ENCODE results near the gene GPHA2.

Gene GPHA2

DNA sequence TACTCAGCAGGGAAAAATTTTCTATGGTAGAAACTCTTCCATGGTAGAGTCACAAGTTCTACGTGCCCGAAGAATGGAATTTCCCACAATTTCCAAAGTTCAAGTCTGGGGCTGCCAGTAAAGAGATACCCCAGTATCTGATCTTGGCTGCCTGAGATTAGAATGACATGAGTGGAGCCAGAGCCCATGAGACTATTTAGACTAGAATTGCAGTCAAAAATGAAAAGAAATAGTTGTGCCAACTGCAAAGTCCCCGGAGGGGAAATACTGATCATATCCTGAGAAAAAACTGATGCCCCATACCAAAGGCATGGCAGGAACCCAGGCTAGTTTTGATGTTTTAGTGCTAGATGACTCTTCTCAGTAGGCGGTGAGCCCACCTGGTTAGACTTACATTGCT, 25.0 kb upstream of the GPHA2 start:
- no peak for TF ChIP-seq TEAD4 (IDR thresholded peaks at IDR 0.05)
- no peak for TF ChIP-seq MAX (IDR thresholded peaks at IDR 0.05)
- TF ChIP-seq EGR1 (IDR thresholded peaks at IDR 0.05): no peak
- no peak for TF ChIP-seq TAF1 (IDR thresholded peaks at IDR 0.05; ENCODE audit: low read depth)
- no peak for TF ChIP-seq YY1 (IDR thresholded peaks at IDR 0.05; ENCODE audit: low read depth)
- no peak for TF ChIP-seq TCF12 (IDR thresholded peaks at IDR 0.05; ENCODE audit: low read depth)
- TF ChIP-seq, protein P1, sequence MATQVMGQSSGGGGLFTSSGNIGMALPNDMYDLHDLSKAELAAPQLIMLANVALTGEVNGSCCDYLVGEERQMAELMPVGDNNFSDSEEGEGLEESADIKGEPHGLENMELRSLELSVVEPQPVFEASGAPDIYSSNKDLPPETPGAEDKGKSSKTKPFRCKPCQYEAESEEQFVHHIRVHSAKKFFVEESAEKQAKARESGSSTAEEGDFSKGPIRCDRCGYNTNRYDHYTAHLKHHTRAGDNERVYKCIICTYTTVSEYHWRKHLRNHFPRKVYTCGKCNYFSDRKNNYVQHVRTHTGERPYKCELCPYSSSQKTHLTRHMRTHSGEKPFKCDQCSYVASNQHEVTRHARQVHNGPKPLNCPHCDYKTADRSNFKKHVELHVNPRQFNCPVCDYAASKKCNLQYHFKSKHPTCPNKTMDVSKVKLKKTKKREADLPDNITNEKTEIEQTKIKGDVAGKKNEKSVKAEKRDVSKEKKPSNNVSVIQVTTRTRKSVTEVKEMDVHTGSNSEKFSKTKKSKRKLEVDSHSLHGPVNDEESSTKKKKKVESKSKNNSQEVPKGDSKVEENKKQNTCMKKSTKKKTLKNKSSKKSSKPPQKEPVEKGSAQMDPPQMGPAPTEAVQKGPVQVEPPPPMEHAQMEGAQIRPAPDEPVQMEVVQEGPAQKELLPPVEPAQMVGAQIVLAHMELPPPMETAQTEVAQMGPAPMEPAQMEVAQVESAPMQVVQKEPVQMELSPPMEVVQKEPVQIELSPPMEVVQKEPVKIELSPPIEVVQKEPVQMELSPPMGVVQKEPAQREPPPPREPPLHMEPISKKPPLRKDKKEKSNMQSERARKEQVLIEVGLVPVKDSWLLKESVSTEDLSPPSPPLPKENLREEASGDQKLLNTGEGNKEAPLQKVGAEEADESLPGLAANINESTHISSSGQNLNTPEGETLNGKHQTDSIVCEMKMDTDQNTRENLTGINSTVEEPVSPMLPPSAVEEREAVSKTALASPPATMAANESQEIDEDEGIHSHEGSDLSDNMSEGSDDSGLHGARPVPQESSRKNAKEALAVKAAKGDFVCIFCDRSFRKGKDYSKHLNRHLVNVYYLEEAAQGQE (IDR thresholded peaks at IDR 0.05; ENCODE audit: low read depth): no peak
- TF ChIP-seq FOXM1 (IDR thresholded peaks at IDR 0.05; ENCODE audit: borderline replicate concordance, low read depth): no peak
- no peak for TF ChIP-seq EP300 (IDR thresholded peaks at IDR 0.05; ENCODE audit: borderline replicate concordance)
- no peak for TF ChIP-seq RAD21 (IDR thresholded peaks at IDR 0.05; ENCODE audit: low read depth)
- TF ChIP-seq CEBPB (IDR thresholded peaks at IDR 0.05): no peak
- TF ChIP-seq NFIC (IDR thresholded peaks at IDR 0.05): no peak
- no peak for TF ChIP-seq USF1 (IDR thresholded peaks at IDR 0.05)
- TF ChIP-seq CREB1 (IDR thresholded peaks at IDR 0.05; ENCODE audit: low read depth): no peak
- no peak for TF ChIP-seq ZBTB7A (IDR thresholded peaks at IDR 0.05; ENCODE audit: low read depth)

- TF ChIP-seq, protein P1 (IDR thresholded peaks at IDR 0.05; ENCODE audit: low read depth): no peak
- TF ChIP-seq TCF12 (IDR thresholded peaks at IDR 0.05; ENCODE audit: low read depth) (no peak), TEAD4 (IDR thresholded peaks at IDR 0.05) (no peak), CREB1 (IDR thresholded peaks at IDR 0.05; ENCODE audit: low read depth) (no peak), FOXM1 (IDR thresholded peaks at IDR 0.05; ENCODE audit: borderline replicate concordance, low read depth) (no peak), ZBTB7A (IDR thresholded peaks at IDR 0.05; ENCODE audit: low read depth) (no peak), NFIC (IDR thresholded peaks at IDR 0.05) (no peak)
Observed at GRCh38 chr11:64959498-64959897, 23.8 kb upstream of the GPHA2 start.

DNA sequence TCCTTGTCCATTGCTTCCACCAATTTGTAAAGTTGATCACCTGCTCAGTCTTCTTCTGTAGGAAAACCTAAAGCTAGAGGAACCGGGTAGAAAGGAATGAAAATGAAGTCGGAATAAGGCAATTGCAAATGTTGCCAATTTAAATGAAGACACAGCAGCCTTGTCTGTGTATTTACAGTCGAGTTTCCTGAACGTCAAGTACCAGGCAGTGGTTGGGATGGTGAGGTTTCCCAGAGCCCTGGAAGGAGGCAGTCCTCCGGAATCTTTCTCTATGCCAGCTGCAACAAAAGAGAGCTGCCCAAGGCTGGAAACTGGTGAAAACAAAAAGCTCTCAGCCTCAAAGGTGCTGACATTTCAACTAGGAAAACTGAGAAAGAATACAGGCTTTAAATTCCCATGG, 18.5 kb upstream of the GPHA2 start:
- TF ChIP-seq TCF12 (IDR thresholded peaks at IDR 0.05; ENCODE audit: low read depth) (no peak), RAD21 (IDR thresholded peaks at IDR 0.05; ENCODE audit: low read depth) (no peak), ZBTB7A (IDR thresholded peaks at IDR 0.05; ENCODE audit: low read depth) (no peak), USF1 (IDR thresholded peaks at IDR 0.05) (no peak), EP300 (IDR thresholded peaks at IDR 0.05; ENCODE audit: borderline replicate concordance) (no peak), EGR1 (IDR thresholded peaks at IDR 0.05) (no peak), YY1 (IDR thresholded peaks at IDR 0.05; ENCODE audit: low read depth) (no peak), TEAD4 (IDR thresholded peaks at IDR 0.05) (no peak), FOXM1 (IDR thresholded peaks at IDR 0.05; ENCODE audit: borderline replicate concordance, low read depth) (no peak), CEBPB (IDR thresholded peaks at IDR 0.05) (no peak), TAF1 (IDR thresholded peaks at IDR 0.05; ENCODE audit: low read depth) (no peak), MAX (IDR thresholded peaks at IDR 0.05) (no peak), NFIC (IDR thresholded peaks at IDR 0.05) (no peak), CREB1 (IDR thresholded peaks at IDR 0.05; ENCODE audit: low read depth) (no peak)
- TF ChIP-seq, protein P1 (IDR thresholded peaks at IDR 0.05; ENCODE audit: low read depth): no peak

GRCh38 chr11:64951529-64951928, 15.8 kb upstream of the GPHA2 start:
- TF ChIP-seq EGR1 (IDR thresholded peaks at IDR 0.05) (no peak), NFIC (IDR thresholded peaks at IDR 0.05) (no peak), TEAD4 (IDR thresholded peaks at IDR 0.05) (no peak), EP300 (IDR thresholded peaks at IDR 0.05; ENCODE audit: borderline replicate concordance) (no peak), FOXM1 (IDR thresholded peaks at IDR 0.05; ENCODE audit: borderline replicate concordance, low read depth) (no peak), USF1 (IDR thresholded peaks at IDR 0.05) (no peak), RAD21 (IDR thresholded peaks at IDR 0.05; ENCODE audit: low read depth) (no peak), MAX (IDR thresholded peaks at IDR 0.05) (no peak), TAF1 (IDR thresholded peaks at IDR 0.05; ENCODE audit: low read depth) (no peak), TCF12 (IDR thresholded peaks at IDR 0.05; ENCODE audit: low read depth) (no peak)
- TF ChIP-seq, protein P1 (IDR thresholded peaks at IDR 0.05; ENCODE audit: low read depth): no peak
